NCI-H1694 (cell line): ENCODE measurements around the gene GNA12.

Source experiments
- DNase-seq: peaks from one replicate; lab custom pipeline; 2025; lab: John Stamatoyannopoulos, UW

Gene GNA12

DNA sequence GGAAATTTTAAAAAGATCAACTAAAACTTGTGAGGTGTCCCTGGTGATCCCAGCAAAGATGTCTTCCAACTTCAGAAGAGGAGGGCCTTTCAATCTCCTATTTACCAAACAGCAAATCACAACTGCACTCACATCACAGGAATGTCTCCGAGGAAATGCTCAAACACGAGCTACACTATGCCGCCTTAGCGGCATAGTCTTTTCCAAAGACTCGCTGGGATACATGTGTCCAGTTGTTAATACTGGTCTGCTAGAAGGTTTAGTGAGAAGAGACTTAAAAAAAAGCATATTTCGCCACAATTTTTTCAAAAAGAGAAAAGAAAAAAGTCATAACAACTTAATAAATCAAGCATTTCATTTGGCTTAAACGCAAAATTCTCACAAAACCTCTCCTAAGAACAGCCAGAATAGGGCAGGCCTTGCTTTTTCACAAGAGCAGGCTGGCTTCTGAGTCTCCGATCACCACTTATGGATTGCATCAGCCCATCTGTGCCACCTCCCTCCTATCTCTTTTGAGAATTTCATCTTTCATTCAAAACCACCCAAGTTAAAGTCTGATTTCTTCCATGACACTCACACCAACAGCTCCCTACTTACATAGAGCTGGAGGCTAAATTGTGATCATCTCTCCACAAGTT lies 66.1 kb downstream of the GNA12 start:
- DNase-seq = no peak

DNA sequence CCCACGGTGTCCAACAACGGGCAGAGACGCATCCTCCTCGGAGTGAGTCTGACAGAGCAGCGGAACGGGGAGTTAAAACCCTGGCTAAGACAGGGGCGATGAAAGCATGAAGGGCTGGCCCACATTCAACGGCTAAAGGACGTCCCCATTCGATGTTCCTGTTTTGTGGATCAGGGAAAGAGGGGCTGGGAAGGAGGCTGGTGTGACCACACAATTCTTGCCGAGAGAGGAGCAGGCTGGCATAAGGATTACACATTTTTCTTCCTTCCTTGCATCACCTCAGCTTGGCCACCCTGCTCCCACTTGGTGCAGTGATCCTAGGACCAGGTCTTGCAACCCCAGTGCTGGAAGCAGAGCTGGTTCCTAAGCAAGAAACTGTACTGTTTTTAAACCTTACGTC lies 67.7 kb downstream of the GNA12 start:
- DNase-seq = no peak

GRCh38 chr7:2775785-2776184 lies 68.3 kb downstream of the GNA12 start:
- DNase-seq = no peak

- DNase-seq = no peak
Measured at GRCh38 chr7:2775376-2775775, 68.7 kb downstream of the GNA12 start.

DNA sequence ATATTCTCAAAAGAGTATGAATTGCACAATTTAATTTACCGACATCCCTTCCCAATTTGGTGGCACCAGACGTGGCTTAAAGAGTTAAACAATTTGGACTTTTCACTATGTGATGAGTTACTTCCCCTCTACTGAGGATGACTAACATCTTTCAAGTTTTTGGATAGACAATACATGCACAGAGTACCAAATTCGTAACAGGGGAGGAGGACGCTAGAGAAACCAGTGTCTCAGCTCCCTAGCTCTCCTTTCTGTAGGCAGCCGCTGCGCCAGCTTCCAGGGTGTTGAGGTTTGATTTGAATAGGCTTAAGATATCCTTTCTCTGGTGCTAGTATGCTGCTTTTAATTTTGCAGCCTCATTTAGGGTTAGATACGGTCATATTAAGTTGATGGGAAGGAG lies 69.2 kb downstream of the GNA12 start:
- no peak for DNase-seq

GRCh38 chr7:2774280-2774679 lies 69.8 kb downstream of the GNA12 start:
- DNase-seq = no peak

GRCh38 chr7:2773608-2774007 lies 70.5 kb downstream of the GNA12 start:
- DNase-seq = no peak

- peak; percentile 43 for DNase-seq
Measured at GRCh38 chr7:2771274-2771731, 72.8 kb downstream of the GNA12 start.

GRCh38 chr7:2764621-2765020 lies 79.5 kb downstream of the GNA12 start:
- no peak for DNase-seq

GRCh38 chr7:2763597-2763996 lies 80.5 kb downstream of the GNA12 start:
- no peak for DNase-seq

- DNase-seq = no peak
Measured at GRCh38 chr7:2761801-2762497, 82.2 kb downstream of the GNA12 start.

- peak; percentile 25 for DNase-seq
Measured at GRCh38 chr7:2761131-2761624, 82.9 kb downstream of the GNA12 start.

- DNase-seq = peak; percentile 40
Measured at GRCh38 chr7:2760098-2760889, 83.8 kb downstream of the GNA12 start.

GRCh38 chr7:2759736-2760097 lies 84.4 kb downstream of the GNA12 start:
- DNase-seq = peak; percentile 11

DNA sequence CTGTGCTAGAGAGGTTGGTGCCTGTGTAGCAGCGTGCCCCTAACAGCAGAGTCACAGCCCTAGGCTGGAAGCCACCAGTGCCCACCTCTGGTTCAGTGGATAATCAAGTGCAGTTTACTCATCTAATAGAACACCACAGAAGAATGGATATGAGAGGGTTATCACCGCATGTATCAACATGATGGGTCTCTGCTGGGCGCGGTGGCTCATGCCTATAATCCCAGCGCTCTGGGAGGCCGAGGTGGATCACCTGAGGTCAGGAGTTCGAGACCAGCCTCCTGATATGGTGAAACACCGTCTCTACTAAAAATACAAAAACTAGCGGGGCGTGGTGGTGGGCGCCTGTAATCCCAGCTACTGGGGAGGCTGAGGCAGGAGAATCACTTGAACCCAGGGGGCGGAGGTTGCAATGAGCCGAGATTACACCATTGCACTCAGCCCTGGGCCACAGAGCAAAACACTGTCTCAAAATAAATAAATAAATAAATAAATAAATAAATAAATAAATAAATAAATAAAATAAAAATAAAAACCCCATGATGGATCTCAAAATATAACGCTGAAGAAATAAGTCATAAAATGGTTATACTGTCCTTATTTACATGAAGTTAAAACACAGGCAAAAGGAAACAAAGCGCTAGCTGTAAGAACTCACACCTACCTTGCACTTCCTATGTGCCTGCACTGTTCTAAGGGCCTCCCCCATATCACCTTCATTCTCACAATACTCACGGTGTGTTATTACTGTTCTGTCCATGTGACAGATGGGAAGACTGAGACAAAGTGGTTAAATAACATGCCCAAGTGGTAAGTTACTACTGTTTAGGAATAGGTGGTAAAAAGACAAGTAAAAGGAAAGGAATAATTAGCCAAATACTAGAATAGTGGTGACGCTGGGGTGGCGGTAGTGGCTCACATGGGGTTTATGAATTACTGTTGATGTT lies 85.2 kb downstream of the GNA12 start:
- no peak for DNase-seq

DNA sequence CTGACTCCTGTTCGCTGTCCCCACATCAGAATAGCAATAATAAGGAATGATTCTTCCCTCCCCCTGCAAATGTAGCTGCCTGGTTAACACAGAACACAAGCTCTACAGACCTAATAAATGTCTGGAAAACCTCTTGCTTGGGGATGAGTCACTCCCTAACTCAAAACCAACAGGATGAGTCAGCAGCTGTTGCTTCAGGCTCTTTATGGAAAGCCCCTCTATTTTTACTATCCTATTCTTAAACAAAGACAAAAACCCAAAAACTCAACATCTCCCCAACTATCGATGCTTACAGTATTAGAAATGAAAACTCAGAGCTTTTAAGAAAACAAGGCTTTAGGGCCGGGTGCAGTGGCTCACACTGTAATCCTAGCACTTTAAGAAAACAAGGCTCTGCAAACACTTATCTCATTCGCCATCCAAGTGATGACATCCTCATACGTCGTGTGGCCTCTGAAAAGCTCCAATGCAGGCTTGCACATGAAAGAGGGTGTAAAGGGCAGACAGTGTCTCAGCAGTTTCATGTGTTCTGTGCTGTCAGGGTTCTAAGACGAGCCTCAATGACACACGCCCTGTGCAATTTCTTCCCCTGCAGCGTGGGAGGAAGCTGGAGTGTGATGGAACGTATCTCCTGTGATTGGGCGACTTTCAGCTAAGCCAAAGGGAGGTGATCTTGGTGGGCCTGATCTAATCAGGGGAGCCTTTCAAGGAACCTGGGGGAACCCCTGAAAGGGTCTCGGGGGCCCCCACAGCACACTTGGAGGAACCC lies 86.0 kb downstream of the GNA12 start:
- peak; percentile 24 for DNase-seq

DNA sequence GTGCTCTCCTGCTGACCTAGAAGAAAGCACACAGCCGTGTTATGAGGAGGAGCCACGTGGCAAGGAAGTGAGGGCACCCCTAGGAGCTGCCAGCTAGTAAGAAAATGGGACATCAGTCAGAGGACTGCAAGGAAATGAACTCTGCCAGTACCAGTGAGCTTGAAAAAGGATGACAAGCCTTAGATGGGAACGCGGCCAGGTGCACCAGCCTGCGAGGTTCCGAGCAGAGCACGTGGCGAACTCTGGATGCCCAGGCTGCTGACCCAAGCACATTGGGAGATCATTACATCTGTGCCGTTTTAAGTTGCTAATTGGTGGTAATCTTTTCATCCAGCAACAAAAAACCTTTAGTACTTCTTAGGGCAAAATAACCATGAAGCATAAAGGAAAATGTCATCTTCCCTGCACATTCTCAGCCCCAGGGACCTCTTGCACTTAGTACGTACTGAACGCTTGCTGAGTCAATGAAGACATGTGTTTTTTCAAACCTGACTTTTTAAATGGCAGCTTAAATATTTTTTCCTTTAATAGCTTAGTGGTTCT lies 86.7 kb downstream of the GNA12 start:
- DNase-seq = peak; percentile 24

DNA sequence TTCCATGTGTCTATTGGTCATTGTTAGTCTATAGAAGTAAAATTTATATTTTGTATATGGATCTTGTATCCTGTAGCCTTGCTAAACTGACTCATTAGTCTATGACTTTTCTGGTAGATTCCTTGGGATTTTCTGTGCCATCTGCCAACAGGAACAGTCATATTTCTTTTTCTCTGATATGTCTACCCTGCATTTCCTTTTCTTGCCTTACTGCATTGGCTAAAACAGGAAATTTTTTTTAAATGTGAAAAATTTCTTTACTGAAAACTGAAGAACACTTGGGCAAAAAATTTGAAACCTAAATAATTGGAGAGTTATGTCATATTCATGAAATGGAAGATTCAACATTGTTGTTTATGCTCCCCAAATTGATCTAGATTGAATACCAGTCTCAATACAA lies 88.6 kb downstream of the GNA12 start:
- no peak for DNase-seq

GRCh38 chr7:2754912-2755311 lies 89.2 kb downstream of the GNA12 start:
- no peak for DNase-seq

DNA sequence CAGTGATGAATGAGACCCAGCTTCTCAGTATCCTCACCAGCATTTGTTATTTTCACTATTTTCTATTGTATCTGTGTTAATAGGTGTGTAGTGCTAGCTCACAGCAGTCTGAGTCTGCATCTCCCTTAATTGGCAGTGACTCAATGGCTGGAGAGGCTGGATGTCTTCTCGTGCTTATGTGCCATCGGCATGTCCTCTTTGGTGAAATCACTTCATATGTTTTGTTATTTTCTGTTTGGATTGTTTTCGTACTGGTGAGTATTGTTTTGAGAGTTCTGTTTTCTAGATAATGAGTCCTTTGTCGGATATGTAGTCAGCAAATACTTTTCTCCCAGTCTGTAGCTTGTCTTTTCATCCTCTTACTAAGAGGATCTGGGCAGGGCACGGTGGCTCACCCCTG lies 90.0 kb downstream of the GNA12 start:
- DNase-seq = no peak

DNA sequence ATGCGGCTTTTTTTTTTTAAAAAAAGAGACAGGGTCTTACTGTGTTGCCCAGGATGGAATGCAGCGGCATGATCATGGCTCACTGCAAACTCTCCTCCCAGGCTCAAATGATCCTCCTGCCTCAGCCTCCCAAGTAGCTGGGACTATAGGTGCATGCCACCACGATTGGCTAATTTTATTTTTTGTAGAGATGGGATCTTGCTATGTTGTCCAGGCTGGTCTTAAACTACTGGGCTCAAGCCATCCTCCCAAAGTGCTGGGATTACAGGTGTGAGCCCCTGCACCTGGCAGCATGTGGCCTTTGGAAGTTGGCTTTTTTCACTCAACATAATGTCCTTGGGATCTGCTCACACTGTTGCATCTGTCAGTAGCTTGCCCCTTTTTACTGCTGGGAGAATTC lies 91.0 kb downstream of the GNA12 start:
- DNase-seq = no peak
